H1 (cell line): ENCODE measurements around the gene SRMS. TPM values are rescaled to one million over a fixed set of nuclear protein-coding genes. Genes with fewer than 3 reads are reported as not detected.
A peak's percentile ranks its signal among the peaks of the same experiment; 100 is the strongest.

Source experiments
- CTCF ChIA-PET: fragments of 300-600 bp; sonication (Branson Sonifier 250); formaldehyde crosslinking; loops from one replicate; lab custom pipeline; 2021; ENCODE audit not compliant: partially characterized antibody; lab: Charles Lee
- POLR2A ChIA-PET: fragments of 300-600 bp; sonication (Branson Sonifier 250); formaldehyde crosslinking; loops from one replicate; lab custom pipeline; 2021; ENCODE audit warnings: inconsistent platforms; ENCODE audit not compliant: partially characterized antibody; lab: Charles Lee
- DNase-seq, 2 experiments: peaks; one replicate each; pipeline versions ENCODE4 v3.0.0 to v3.0.0-alpha.2; 2010 to 2022; ENCODE audit warnings: low spot score in 2 of 2, low read depth in 1 of 2, mixed read lengths in 1 of 2
- FAIRE-seq: peaks from 2 replicates; lab custom pipeline; 2011; peaks lifted over from hg19 to GRCh38; lab: Jason Lieb, UNC
- H2AFZ ChIP-seq: 2 replicates; pipeline ENCODE4 v1.8.1; 2012; ENCODE audit warnings: low read length, inconsistent platforms
- H2AK5ac ChIP-seq: 2 replicates; pipeline ENCODE4 v1.6.1; 2013; ENCODE audit warnings: low read depth, low read length
- H2BK120ac ChIP-seq: replicated peaks from 2 replicates; pipeline ENCODE3; 2013; ENCODE audit warnings: low read depth, low read length, inconsistent platforms
- H2BK12ac ChIP-seq: 2 replicates; pipeline ENCODE4 v1.6.1; 2013; ENCODE audit warnings: low read depth, low read length
- H2BK15ac ChIP-seq: 2 replicates; pipeline ENCODE4 v1.6.1; 2013; ENCODE audit warnings: low read length
- H2BK20ac ChIP-seq: 2 replicates; pipeline ENCODE4 v1.6.1; 2013; ENCODE audit warnings: low read length
- H2BK5ac ChIP-seq: 2 replicates; pipeline ENCODE4 v1.6.1; 2013; ENCODE audit warnings: low read depth, low read length
- H3K14ac ChIP-seq: 2 replicates; pipeline ENCODE4 v1.6.1; 2013; ENCODE audit warnings: inconsistent platforms; ENCODE audit not compliant: insufficient read length
- H3K18ac ChIP-seq: 2 replicates; pipeline ENCODE4 v1.6.1; 2013; ENCODE audit warnings: low read length; ENCODE audit errors: extremely low read depth
- H3K23ac ChIP-seq: 2 replicates; pipeline ENCODE4 v1.6.1; 2013; ENCODE audit warnings: inconsistent platforms; ENCODE audit not compliant: insufficient read length
- H3K23me2 ChIP-seq: 2 replicates; pipeline ENCODE4 v1.6.1; 2013; ENCODE audit warnings: low read depth, low read length
- H3K27ac ChIP-seq: 2 replicates; pipeline ENCODE4 v1.6.1; 2011; ENCODE audit warnings: low read depth, low read length, inconsistent platforms
- H3K27me3 ChIP-seq, 4 experiments: replicated peaks in 1 of 4; 1 replicate in 1 of 4; 2 replicates in 3 of 4; pipeline versions ENCODE4 v1.6.1 to v1.8.1; 2011 to 2013; ENCODE audit warnings: low read length in 3 of 4, mild to moderate bottlenecking in 3 of 4, inconsistent platforms in 2 of 4, mixed read lengths in 2 of 4, moderate library complexity in 1 of 4; ENCODE audit not compliant: control insufficient read depth in 3 of 4, insufficient read depth in 3 of 4; ENCODE audit errors: extremely low read depth in 1 of 4
- H3K36me3 ChIP-seq, 4 experiments: 2 replicates each; pipeline versions ENCODE4 v1.6.1 to v1.8.1; 2011 to 2013; ENCODE audit warnings: mild to moderate bottlenecking in 4 of 4, low read length in 3 of 4, moderate library complexity in 2 of 4, control low read depth in 1 of 4, inconsistent platforms in 1 of 4; ENCODE audit not compliant: insufficient read depth in 4 of 4, control insufficient read depth in 2 of 4
- H3K4ac ChIP-seq: replicated peaks from 2 replicates; pipeline ENCODE3; 2013; ENCODE audit warnings: low read length, low read depth, mixed read lengths, inconsistent platforms; ENCODE audit not compliant: insufficient read length
- H3K4me1 ChIP-seq, 4 experiments: replicated peaks in 1 of 4; 1 replicate in 1 of 4; 2 replicates in 3 of 4; pipeline versions ENCODE4 v1.6.1 to v1.8.1; 2011 to 2013; ENCODE audit warnings: low read length in 3 of 4, inconsistent platforms in 2 of 4, mixed read lengths in 1 of 4; ENCODE audit not compliant: insufficient read depth in 4 of 4, control insufficient read depth in 3 of 4
- H3K4me2 ChIP-seq, 2 experiments: 2 replicates each; pipeline versions ENCODE4 v1.6.1 to v1.8.1; 2011 to 2013; ENCODE audit warnings: low read depth in 2 of 2, low read length in 2 of 2, control low read depth in 1 of 2, inconsistent platforms in 1 of 2, mild to moderate bottlenecking in 1 of 2; ENCODE audit not compliant: insufficient read depth in 1 of 2
- H3K4me3 ChIP-seq, 4 experiments: fragments of 200-600, 300-600 bp in 1 of 4; sonication (generic), shearing (Covaris generic), sonication (Bioruptor Twin) in 1 of 4; 2 replicates each; pipeline versions ENCODE4 v1.5.1 to v1.8.1; 2011 to 2016; ENCODE audit warnings: low read length in 4 of 4, low read depth in 3 of 4, control low read depth in 2 of 4, inconsistent platforms in 2 of 4, mild to moderate bottlenecking in 2 of 4, mixed read lengths in 1 of 4, moderate library complexity in 1 of 4; ENCODE audit not compliant: insufficient read depth in 2 of 4; ENCODE audit errors: extremely low read depth in 1 of 4
- H3K56ac ChIP-seq: replicated peaks from 2 replicates; pipeline ENCODE3; 2013; ENCODE audit warnings: low read depth, mild to moderate bottlenecking, mixed read lengths, low read length, inconsistent platforms; ENCODE audit not compliant: insufficient read length
- H3K79me1 ChIP-seq: 2 replicates; pipeline ENCODE4 v1.6.1; 2013; ENCODE audit warnings: low read depth, low read length, control low read depth
- H3K79me2 ChIP-seq, 2 experiments: 2 replicates each; pipeline versions ENCODE4 v1.6.1 to v1.8.1; 2012 to 2013; ENCODE audit warnings: low read length in 2 of 2, mild to moderate bottlenecking in 2 of 2, inconsistent platforms in 1 of 2; ENCODE audit not compliant: insufficient read depth in 2 of 2, control insufficient read depth in 1 of 2
- H3K9ac ChIP-seq, 4 experiments: replicated peaks in 1 of 4; 1 replicate in 1 of 4; 2 replicates in 3 of 4; pipeline versions ENCODE4 v1.6.1 to v1.8.1; 2011 to 2013; ENCODE audit warnings: low read depth in 3 of 4, low read length in 3 of 4, control low read depth in 2 of 4, mild to moderate bottlenecking in 2 of 4, moderate library complexity in 2 of 4, inconsistent platforms in 1 of 4; ENCODE audit errors: extremely low read depth in 1 of 4
- H3K9me3 ChIP-seq, 2 experiments: 2 replicates each; pipeline versions ENCODE4 v1.6.1 to v1.8.1; 2012 to 2013; ENCODE audit warnings: mild to moderate bottlenecking in 2 of 2, moderate library complexity in 2 of 2, control low read depth in 1 of 2, inconsistent platforms in 1 of 2, low read depth in 1 of 2, low read length in 1 of 2, mixed read lengths in 1 of 2; ENCODE audit not compliant: insufficient read depth in 2 of 2
- H4K20me1 ChIP-seq, 2 experiments: replicated peaks in 1 of 2; 2 replicates each; pipeline versions ENCODE3 to v1.8.1; 2011 to 2013; ENCODE audit warnings: inconsistent platforms in 2 of 2, low read length in 2 of 2, mild to moderate bottlenecking in 1 of 2; ENCODE audit not compliant: insufficient read depth in 2 of 2, control insufficient read depth in 1 of 2
- H4K5ac ChIP-seq: 2 replicates; pipeline ENCODE4 v1.6.1; 2013; ENCODE audit warnings: low read length, low read depth, mixed read lengths, inconsistent platforms; ENCODE audit not compliant: insufficient read length
- H4K8ac ChIP-seq: 2 replicates; pipeline ENCODE4 v1.8.0; 2013; ENCODE audit warnings: mild to moderate bottlenecking, moderate library complexity, low read length, inconsistent platforms; ENCODE audit not compliant: insufficient read depth; ENCODE audit errors: extremely low read depth
- H4K91ac ChIP-seq: replicated peaks from 2 replicates; pipeline ENCODE3; 2013; ENCODE audit warnings: low read length, mixed read lengths, inconsistent platforms; ENCODE audit not compliant: insufficient read length
- CBX5 ChIP-seq: fragments of 300-800, 300-1000 bp; sonication (generic); IDR thresholded peaks from 2 replicates; pipeline ENCODE4 v1.7.1; 2016; ENCODE audit warnings: antibody characterized with exemption, low read length, low read depth
- CREB1 ChIP-seq: IDR thresholded peaks from 2 replicates; pipeline ENCODE4 v1.6.1; 2012; ENCODE audit warnings: inconsistent platforms
- HDAC2 ChIP-seq, 2 experiments: fragments of 300-600 bp in 1 of 2; sonication (generic) in 1 of 2; IDR thresholded peaks; 2 replicates each; pipeline ENCODE4 v1.6.1; 2011 to 2012; ENCODE audit warnings: low read depth in 2 of 2, low read length in 2 of 2, mild to moderate bottlenecking in 2 of 2, moderate library complexity in 2 of 2, borderline replicate concordance in 1 of 2, inconsistent platforms in 1 of 2
- HDAC6 ChIP-seq: IDR thresholded peaks from one replicate; pipeline ENCODE4 v1.7.1; 2012; ENCODE audit warnings: low read depth, mild to moderate bottlenecking, inconsistent platforms, low read length, moderate library complexity
- JUND ChIP-seq: IDR thresholded peaks from 2 replicates; pipeline ENCODE4 v1.6.1; 2011; ENCODE audit warnings: mild to moderate bottlenecking, improper control_type of control experiment, low read length
- TBP ChIP-seq: IDR thresholded peaks from 2 replicates; pipeline ENCODE4 v1.6.1; 2011; ENCODE audit warnings: low read depth, low read length, improper control_type of control experiment
- WGBS, 2 experiments: shearing (Covaris generic) in 1 of 2; methylation state at CpG; one replicate each; pipeline versions ENCODE4 v1.1.6 to v1.1.7; 2013 to 2015; ENCODE audit warnings: low lambda C conversion rate in 2 of 2, mixed read lengths in 2 of 2, inconsistent platforms in 1 of 2, low coverage in 1 of 2, missing lambda C conversion rate in 1 of 2; ENCODE audit not compliant: insufficient replicate concordance in 2 of 2, insufficient coverage in 1 of 2, insufficient read length in 1 of 2; ENCODE audit errors: extremely low coverage in 1 of 2, missing lambda C conversion rate in 1 of 2; 5-methylcytosine and 5-hydroxymethylcytosine counted together
- polyA plus RNA-seq, 7 experiments: library from polyadenylated mRNA; depleted of rRNA in 3 of 7; stranded (reverse) in 5 of 7; unstranded in 2 of 7; fragments of >200 nt in 5 of 7; fragments of 200-250 nt in 2 of 7; gene quantifications; 1 replicate in 5 of 7; 2 replicates in 1 of 7; 4 replicates in 1 of 7; pipeline versions ENCODE4 v1.2.1 to v1.2.3, GENCODE V29; 2011 to 2013; ENCODE audit warnings: missing spikeins in 2 of 7, mixed read lengths in 2 of 7
- total RNA-seq: library from RNA; stranded (reverse); fragmentation: NEBNext Ultra II Directional; extraction: Animal tissue kit (Norgen Biotek cat#: 25700); gene quantifications from 2 replicates; pipeline ENCODE4 v1.2.1, GENCODE V29; 2021
- TF ChIP-seq, protein P1 (sequence below): IDR thresholded peaks from 2 replicates; pipeline ENCODE4 v1.6.1; 2012; ENCODE audit warnings: inconsistent platforms
- TF ChIP-seq, protein P2 (sequence below): IDR thresholded peaks from 2 replicates; pipeline ENCODE4 v1.6.1; 2012; ENCODE audit warnings: low read length, inconsistent platforms

SRMS gene
- total and polyA plus RNA-seq, 2 of the 8 experiments (the other 6 are each of a cell fraction or from before 2014, with no cell fraction given): 0.39 to 0.76 TPM

DNA sequence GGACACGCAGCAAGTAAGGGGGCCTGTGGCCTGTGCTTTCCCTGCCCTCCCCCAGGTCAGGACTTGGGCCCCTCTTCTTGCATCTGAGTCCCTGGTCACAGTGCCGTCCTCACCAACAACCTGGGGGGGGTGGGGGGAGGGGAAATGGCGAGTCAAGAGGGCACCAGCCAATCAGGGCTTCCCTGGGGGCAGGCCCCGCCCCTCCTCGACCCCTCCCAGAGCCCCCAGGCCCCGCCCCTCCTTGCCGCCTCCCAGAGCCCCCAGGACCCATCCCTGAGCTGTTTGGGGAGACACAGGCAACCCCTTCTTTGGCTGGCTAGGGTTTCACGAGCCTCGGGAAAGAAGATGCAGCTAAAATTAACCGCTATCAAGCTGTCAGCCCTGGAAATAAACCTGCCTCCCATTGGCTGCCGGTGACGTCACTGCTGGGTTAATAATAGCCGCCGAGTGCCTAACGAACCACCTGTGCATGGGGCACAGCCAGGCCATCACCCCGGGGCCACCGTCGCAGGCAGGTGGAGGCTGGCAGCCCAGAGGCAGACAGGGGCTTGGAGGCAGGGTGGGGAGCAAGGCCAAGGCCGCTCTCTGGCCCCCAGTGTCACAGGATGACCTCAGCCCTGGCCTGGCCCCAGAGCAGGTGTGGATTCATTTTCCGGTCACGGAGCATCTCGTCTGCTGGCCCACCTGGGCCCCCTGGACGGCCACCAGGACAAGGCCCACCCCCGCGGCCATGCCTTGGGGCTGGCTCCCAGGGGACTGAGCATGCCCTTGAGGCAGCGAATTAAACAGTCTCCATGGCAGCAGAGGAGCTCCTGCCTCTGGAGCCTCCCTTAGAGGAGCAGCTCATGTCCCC lies 45.5 kb downstream of the SRMS start:
- H2BK15ac ChIP-seq: no peak overlapping the region; the same call in 1 of the 2 replicates
- H2BK20ac ChIP-seq: no peak overlapping the region
- H3K56ac ChIP-seq: no peak overlapping the region
- no peak overlapping the region for H3K23ac ChIP-seq
- H2BK5ac ChIP-seq: no peak overlapping the region; the same call in 1 of the 2 replicates
- CTCF ChIA-PET: interaction anchor here (1.0 to 1.7 kb wide), 3 partner anchors 9 to 20 kb away, joined by 3 to 6 read pairs (median 3); no protein-coding TSS in a partner anchor
- no peak for FAIRE-seq
- H4K8ac ChIP-seq: peak overlapping the region; percentile 94; the same call in 1 of the 2 replicates
- H4K91ac ChIP-seq: no peak overlapping the region
- POLR2A ChIA-PET: interaction anchor here (0.6 to 2.0 kb wide), 3 partner anchors 20 to 186 kb away, joined by 3 to 6 read pairs (median 5); partner anchors contain the start of gene PTK6
- peak overlapping the region; percentile 48; the same call in 1 of the 2 replicates for H3K18ac ChIP-seq
- no peak overlapping the region for H4K5ac ChIP-seq
- H3K4me3 ChIP-seq: peak overlapping the region in 3 of 4 experiments; percentile 18 to 45 (median 26); a peak in 3 of 8 replicates
- peak in 1 of 2 experiments; percentile 82 for DNase-seq
- no peak overlapping the region for H2BK120ac ChIP-seq
- H3K27me3 ChIP-seq: peaks cover 11 to 32% (median 26%) of the 10 kb centered on the region in 4 experiments
- H3K9me3 ChIP-seq: no peaks in the 10 kb centered on the region; a peak in 2 of 4 replicates
- no peak overlapping the region for H2AK5ac ChIP-seq
- H3K4ac ChIP-seq: no peak overlapping the region
- H3K9ac ChIP-seq: no peak overlapping the region
- H3K79me2 ChIP-seq: no peaks in the 10 kb centered on the region
- H3K23me2 ChIP-seq: peaks cover 3% of the 10 kb centered on the region; the same call in 1 of the 2 replicates
- no peaks in the 10 kb centered on the region for H3K36me3 ChIP-seq
- no peak overlapping the region; the same call in 1 of the 2 replicates for H2BK12ac ChIP-seq
- WGBS, 2 experiments: 53% methylated on average over 21 of the region's 26 CpGs; no CpG with 5 or more reads in 1 of the 2 experiments
- no peak overlapping the region for H2AFZ ChIP-seq
- H4K20me1 ChIP-seq: peaks cover 0 to 1% of the 10 kb centered on the region in 2 experiments
- no peak overlapping the region for H3K27ac ChIP-seq
- H3K4me2 ChIP-seq: peak overlapping the region; percentile 38 to 59; a peak in 3 of 4 replicates
- H3K4me1 ChIP-seq: peaks cover 0 to 25% (median 16%) of the 10 kb centered on the region in 4 experiments; a peak in 6 of 7 replicates
- no peaks in the 10 kb centered on the region for H3K79me1 ChIP-seq
- no peak overlapping the region for H3K14ac ChIP-seq
- TF ChIP-seq CREB1 (peak; percentile 67), CBX5 (no peak), TBP (no peak), JUND (peak; percentile 88), HDAC2 (IDR thresholded peaks at IDR 0.05; ENCODE audit: borderline replicate concordance in 1 of 2, low read depth in 2 of 2, low read length in 2 of 2) (0 out of 4 replicates have a peak, but pooled peaks of 1 of the 2 experiments have one; percentile 12), HDAC6 (no peak)
- TF ChIP-seq, protein P1, sequence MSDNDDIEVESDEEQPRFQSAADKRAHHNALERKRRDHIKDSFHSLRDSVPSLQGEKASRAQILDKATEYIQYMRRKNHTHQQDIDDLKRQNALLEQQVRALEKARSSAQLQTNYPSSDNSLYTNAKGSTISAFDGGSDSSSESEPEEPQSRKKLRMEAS: 0 out of 2 replicates have a peak, but pooled peaks have one; percentile 3
- TF ChIP-seq, protein P2, sequence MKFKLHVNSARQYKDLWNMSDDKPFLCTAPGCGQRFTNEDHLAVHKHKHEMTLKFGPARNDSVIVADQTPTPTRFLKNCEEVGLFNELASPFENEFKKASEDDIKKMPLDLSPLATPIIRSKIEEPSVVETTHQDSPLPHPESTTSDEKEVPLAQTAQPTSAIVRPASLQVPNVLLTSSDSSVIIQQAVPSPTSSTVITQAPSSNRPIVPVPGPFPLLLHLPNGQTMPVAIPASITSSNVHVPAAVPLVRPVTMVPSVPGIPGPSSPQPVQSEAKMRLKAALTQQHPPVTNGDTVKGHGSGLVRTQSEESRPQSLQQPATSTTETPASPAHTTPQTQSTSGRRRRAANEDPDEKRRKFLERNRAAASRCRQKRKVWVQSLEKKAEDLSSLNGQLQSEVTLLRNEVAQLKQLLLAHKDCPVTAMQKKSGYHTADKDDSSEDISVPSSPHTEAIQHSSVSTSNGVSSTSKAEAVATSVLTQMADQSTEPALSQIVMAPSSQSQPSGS: peak; percentile 98; the same call in 1 of the 2 replicates
